H1 (cell line): ENCODE data around the gene PSMB11. TPM values are rescaled to one million over a fixed set of nuclear protein-coding genes. Genes with fewer than 3 reads are reported as not detected.
A peak's percentile ranks its signal among the peaks of the same experiment; 100 is the strongest.

Source experiments
- CTCF ChIA-PET: fragments of 300-600 bp; sonication (Branson Sonifier 250); formaldehyde crosslinking; loops from one replicate; lab custom pipeline; 2021; ENCODE audit not compliant: partially characterized antibody; lab: Charles Lee
- POLR2A ChIA-PET: fragments of 300-600 bp; sonication (Branson Sonifier 250); formaldehyde crosslinking; loops from one replicate; lab custom pipeline; 2021; ENCODE audit warnings: inconsistent platforms; ENCODE audit not compliant: partially characterized antibody; lab: Charles Lee
- DNase-seq, 2 experiments: peaks; one replicate each; pipeline versions ENCODE4 v3.0.0 to v3.0.0-alpha.2; 2010 to 2022; ENCODE audit warnings: low spot score in 2 of 2, low read depth in 1 of 2, mixed read lengths in 1 of 2
- FAIRE-seq: peaks from 2 replicates; lab custom pipeline; 2011; peaks lifted over from hg19 to GRCh38; lab: Jason Lieb, UNC
- H2AFZ ChIP-seq: 2 replicates; pipeline ENCODE4 v1.8.1; 2012; ENCODE audit warnings: low read length, inconsistent platforms
- H2AK5ac ChIP-seq: 2 replicates; pipeline ENCODE4 v1.6.1; 2013; ENCODE audit warnings: low read depth, low read length
- H2BK120ac ChIP-seq: replicated peaks from 2 replicates; pipeline ENCODE3; 2013; ENCODE audit warnings: low read depth, low read length, inconsistent platforms
- H2BK12ac ChIP-seq: 2 replicates; pipeline ENCODE4 v1.6.1; 2013; ENCODE audit warnings: low read depth, low read length
- H2BK15ac ChIP-seq: 2 replicates; pipeline ENCODE4 v1.6.1; 2013; ENCODE audit warnings: low read length
- H2BK20ac ChIP-seq: 2 replicates; pipeline ENCODE4 v1.6.1; 2013; ENCODE audit warnings: low read length
- H2BK5ac ChIP-seq: 2 replicates; pipeline ENCODE4 v1.6.1; 2013; ENCODE audit warnings: low read depth, low read length
- H3K14ac ChIP-seq: 2 replicates; pipeline ENCODE4 v1.6.1; 2013; ENCODE audit warnings: inconsistent platforms; ENCODE audit not compliant: insufficient read length
- H3K18ac ChIP-seq: 2 replicates; pipeline ENCODE4 v1.6.1; 2013; ENCODE audit warnings: low read length; ENCODE audit errors: extremely low read depth
- H3K23ac ChIP-seq: 2 replicates; pipeline ENCODE4 v1.6.1; 2013; ENCODE audit warnings: inconsistent platforms; ENCODE audit not compliant: insufficient read length
- H3K23me2 ChIP-seq: 2 replicates; pipeline ENCODE4 v1.6.1; 2013; ENCODE audit warnings: low read depth, low read length
- H3K27ac ChIP-seq: 2 replicates; pipeline ENCODE4 v1.6.1; 2011; ENCODE audit warnings: low read depth, low read length, inconsistent platforms
- H3K27me3 ChIP-seq, 4 experiments: replicated peaks in 1 of 4; 1 replicate in 1 of 4; 2 replicates in 3 of 4; pipeline versions ENCODE4 v1.6.1 to v1.8.1; 2011 to 2013; ENCODE audit warnings: low read length in 3 of 4, mild to moderate bottlenecking in 3 of 4, inconsistent platforms in 2 of 4, mixed read lengths in 2 of 4, moderate library complexity in 1 of 4; ENCODE audit not compliant: control insufficient read depth in 3 of 4, insufficient read depth in 3 of 4; ENCODE audit errors: extremely low read depth in 1 of 4
- H3K36me3 ChIP-seq, 4 experiments: 2 replicates each; pipeline versions ENCODE4 v1.6.1 to v1.8.1; 2011 to 2013; ENCODE audit warnings: mild to moderate bottlenecking in 4 of 4, low read length in 3 of 4, moderate library complexity in 2 of 4, control low read depth in 1 of 4, inconsistent platforms in 1 of 4; ENCODE audit not compliant: insufficient read depth in 4 of 4, control insufficient read depth in 2 of 4
- H3K4ac ChIP-seq: replicated peaks from 2 replicates; pipeline ENCODE3; 2013; ENCODE audit warnings: low read length, low read depth, mixed read lengths, inconsistent platforms; ENCODE audit not compliant: insufficient read length
- H3K4me1 ChIP-seq, 4 experiments: replicated peaks in 1 of 4; 1 replicate in 1 of 4; 2 replicates in 3 of 4; pipeline versions ENCODE4 v1.6.1 to v1.8.1; 2011 to 2013; ENCODE audit warnings: low read length in 3 of 4, inconsistent platforms in 2 of 4, mixed read lengths in 1 of 4; ENCODE audit not compliant: insufficient read depth in 4 of 4, control insufficient read depth in 3 of 4
- H3K4me2 ChIP-seq, 2 experiments: 2 replicates each; pipeline versions ENCODE4 v1.6.1 to v1.8.1; 2011 to 2013; ENCODE audit warnings: low read depth in 2 of 2, low read length in 2 of 2, control low read depth in 1 of 2, inconsistent platforms in 1 of 2, mild to moderate bottlenecking in 1 of 2; ENCODE audit not compliant: insufficient read depth in 1 of 2
- H3K4me3 ChIP-seq, 4 experiments: fragments of 200-600, 300-600 bp in 1 of 4; sonication (generic), shearing (Covaris generic), sonication (Bioruptor Twin) in 1 of 4; 2 replicates each; pipeline versions ENCODE4 v1.5.1 to v1.8.1; 2011 to 2016; ENCODE audit warnings: low read length in 4 of 4, low read depth in 3 of 4, control low read depth in 2 of 4, inconsistent platforms in 2 of 4, mild to moderate bottlenecking in 2 of 4, mixed read lengths in 1 of 4, moderate library complexity in 1 of 4; ENCODE audit not compliant: insufficient read depth in 2 of 4; ENCODE audit errors: extremely low read depth in 1 of 4
- H3K56ac ChIP-seq: replicated peaks from 2 replicates; pipeline ENCODE3; 2013; ENCODE audit warnings: low read depth, mild to moderate bottlenecking, mixed read lengths, low read length, inconsistent platforms; ENCODE audit not compliant: insufficient read length
- H3K79me1 ChIP-seq: 2 replicates; pipeline ENCODE4 v1.6.1; 2013; ENCODE audit warnings: low read depth, low read length, control low read depth
- H3K79me2 ChIP-seq, 2 experiments: 2 replicates each; pipeline versions ENCODE4 v1.6.1 to v1.8.1; 2012 to 2013; ENCODE audit warnings: low read length in 2 of 2, mild to moderate bottlenecking in 2 of 2, inconsistent platforms in 1 of 2; ENCODE audit not compliant: insufficient read depth in 2 of 2, control insufficient read depth in 1 of 2
- H3K9ac ChIP-seq, 4 experiments: replicated peaks in 1 of 4; 1 replicate in 1 of 4; 2 replicates in 3 of 4; pipeline versions ENCODE4 v1.6.1 to v1.8.1; 2011 to 2013; ENCODE audit warnings: low read depth in 3 of 4, low read length in 3 of 4, control low read depth in 2 of 4, mild to moderate bottlenecking in 2 of 4, moderate library complexity in 2 of 4, inconsistent platforms in 1 of 4; ENCODE audit errors: extremely low read depth in 1 of 4
- H3K9me3 ChIP-seq, 2 experiments: 2 replicates each; pipeline versions ENCODE4 v1.6.1 to v1.8.1; 2012 to 2013; ENCODE audit warnings: mild to moderate bottlenecking in 2 of 2, moderate library complexity in 2 of 2, control low read depth in 1 of 2, inconsistent platforms in 1 of 2, low read depth in 1 of 2, low read length in 1 of 2, mixed read lengths in 1 of 2; ENCODE audit not compliant: insufficient read depth in 2 of 2
- H4K20me1 ChIP-seq, 2 experiments: replicated peaks in 1 of 2; 2 replicates each; pipeline versions ENCODE3 to v1.8.1; 2011 to 2013; ENCODE audit warnings: inconsistent platforms in 2 of 2, low read length in 2 of 2, mild to moderate bottlenecking in 1 of 2; ENCODE audit not compliant: insufficient read depth in 2 of 2, control insufficient read depth in 1 of 2
- H4K5ac ChIP-seq: 2 replicates; pipeline ENCODE4 v1.6.1; 2013; ENCODE audit warnings: low read length, low read depth, mixed read lengths, inconsistent platforms; ENCODE audit not compliant: insufficient read length
- H4K8ac ChIP-seq: 2 replicates; pipeline ENCODE4 v1.8.0; 2013; ENCODE audit warnings: mild to moderate bottlenecking, moderate library complexity, low read length, inconsistent platforms; ENCODE audit not compliant: insufficient read depth; ENCODE audit errors: extremely low read depth
- H4K91ac ChIP-seq: replicated peaks from 2 replicates; pipeline ENCODE3; 2013; ENCODE audit warnings: low read length, mixed read lengths, inconsistent platforms; ENCODE audit not compliant: insufficient read length
- CHD1 ChIP-seq: IDR thresholded peaks from 2 replicates; pipeline ENCODE4 v1.6.1; 2012; ENCODE audit warnings: low read depth, low read length, improper control_type of control experiment
- POLR2A ChIP-seq, 2 experiments: IDR thresholded peaks; 1 replicate in 1 of 2; 2 replicates in 1 of 2; pipeline ENCODE4 v1.6.1; 2011; ENCODE audit warnings: low read depth in 2 of 2, low read length in 2 of 2, mild to moderate bottlenecking in 2 of 2; ENCODE audit errors: control extremely low read depth in 1 of 2
- SIN3A ChIP-seq, 2 experiments: IDR thresholded peaks in 1 of 2; conservative IDR thresholded peaks in 1 of 2; 2 replicates each; pipeline ENCODE4 v1.6.1; 2011 to 2012; ENCODE audit warnings: low read length in 2 of 2, improper control_type of control experiment in 1 of 2, low read depth in 1 of 2, mild to moderate bottlenecking in 1 of 2
- WGBS, 2 experiments: shearing (Covaris generic) in 1 of 2; methylation state at CpG; one replicate each; pipeline versions ENCODE4 v1.1.6 to v1.1.7; 2013 to 2015; ENCODE audit warnings: low lambda C conversion rate in 2 of 2, mixed read lengths in 2 of 2, inconsistent platforms in 1 of 2, low coverage in 1 of 2, missing lambda C conversion rate in 1 of 2; ENCODE audit not compliant: insufficient replicate concordance in 2 of 2, insufficient coverage in 1 of 2, insufficient read length in 1 of 2; ENCODE audit errors: extremely low coverage in 1 of 2, missing lambda C conversion rate in 1 of 2; 5-methylcytosine and 5-hydroxymethylcytosine counted together
- polyA plus RNA-seq, 7 experiments: library from polyadenylated mRNA; depleted of rRNA in 3 of 7; stranded (reverse) in 5 of 7; unstranded in 2 of 7; fragments of >200 nt in 5 of 7; fragments of 200-250 nt in 2 of 7; gene quantifications; 1 replicate in 5 of 7; 2 replicates in 1 of 7; 4 replicates in 1 of 7; pipeline versions ENCODE4 v1.2.1 to v1.2.3, GENCODE V29; 2011 to 2013; ENCODE audit warnings: missing spikeins in 2 of 7, mixed read lengths in 2 of 7
- total RNA-seq: library from RNA; stranded (reverse); fragmentation: NEBNext Ultra II Directional; extraction: Animal tissue kit (Norgen Biotek cat#: 25700); gene quantifications from 2 replicates; pipeline ENCODE4 v1.2.1, GENCODE V29; 2021
- TF ChIP-seq, protein P1 (sequence below): IDR thresholded peaks from 2 replicates; pipeline ENCODE4 v1.6.1; 2012; ENCODE audit warnings: inconsistent platforms
- TF ChIP-seq, protein P2 (sequence below), 3 experiments: IDR thresholded peaks; 1 replicate in 2 of 3; 2 replicates in 1 of 3; pipeline versions ENCODE4 v1.5.1 to v1.6.1; 2011; ENCODE audit warnings: low read length in 3 of 3, mild to moderate bottlenecking in 3 of 3, inconsistent platforms in 2 of 3, low read depth in 1 of 3, moderate library complexity in 1 of 3; ENCODE audit not compliant: insufficient read depth in 1 of 3; ENCODE audit errors: control extremely low read depth in 1 of 3

Gene PSMB11
- total and polyA plus RNA-seq, 2 of the 8 experiments (the other 6 are each of a cell fraction or from before 2014, with no cell fraction given) = not detected

DNA sequence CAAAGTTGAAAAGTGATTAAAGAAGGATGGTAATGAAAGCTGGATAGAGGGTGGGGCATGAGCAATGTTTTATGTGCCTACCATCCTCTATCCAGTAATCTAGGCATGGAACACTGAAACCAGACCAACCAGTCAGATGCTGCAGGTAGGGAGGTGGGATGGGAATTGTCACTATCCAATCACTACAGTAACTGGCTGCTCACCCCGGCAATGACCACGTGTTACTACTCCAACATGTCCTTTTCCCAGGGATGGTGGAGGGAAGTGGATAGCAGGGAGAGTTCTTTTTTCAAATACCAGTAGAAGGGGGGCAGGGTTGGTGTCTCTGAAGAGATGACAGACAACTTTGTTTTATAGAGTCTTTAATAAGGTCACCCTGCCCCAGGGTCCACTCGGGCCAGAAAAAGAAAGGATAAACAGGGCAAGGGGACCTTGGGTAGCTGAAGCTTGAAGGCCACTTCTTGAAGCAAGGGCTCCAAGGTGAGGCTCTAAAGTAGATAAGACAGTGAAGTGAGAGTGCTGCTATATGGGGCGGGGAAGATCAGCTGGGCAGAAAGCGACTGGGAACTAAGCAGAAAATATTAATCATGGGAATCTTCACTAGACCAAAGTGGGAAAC is 30.0 kb downstream of the PSMB11 start:
- Histone ChIP-seq H2BK12ac (no peak overlapping the region), H3K79me2 (peaks cover 23 to 46% of the 10 kb centered on the region in 2 experiments), H2AK5ac (no peak overlapping the region), H3K23me2 (peaks cover 14% of the 10 kb centered on the region), H2BK5ac (0 out of 2 replicates have a peak overlapping the region, but pooled peaks have one; percentile 1), H2BK15ac (no peak overlapping the region), H3K18ac (peak overlapping the region; percentile 17; the same call in 1 of the 2 replicates), H3K4me2 (peak overlapping the region; percentile 63 to 99), H3K79me1 (peaks cover 2% of the 10 kb centered on the region), H3K9me3 (no peaks in the 10 kb centered on the region), H3K27me3 (no peaks in the 10 kb centered on the region), H4K8ac (no peak overlapping the region), H3K9ac (no peak overlapping the region), H2BK120ac (no peak overlapping the region), H4K20me1 (peaks cover 10 to 14% of the 10 kb centered on the region in 2 experiments), H3K56ac (no peak overlapping the region), H3K4me1 (peaks cover 5 to 25% (median 15%) of the 10 kb centered on the region in 4 experiments; a peak in 6 of 7 replicates), H2BK20ac (no peak overlapping the region), H3K27ac (no peak overlapping the region), H3K4me3 (peak overlapping the region in 3 of 4 experiments; percentile 9 to 98 (median 93); a peak in 4 of 8 replicates), H3K4ac (no peak overlapping the region), H2AFZ (no peak overlapping the region), H3K36me3 (peaks cover 16 to 55% (median 38%) of the 10 kb centered on the region in 4 experiments), H3K14ac (no peak overlapping the region), H4K5ac (peak overlapping the region; percentile 8), H3K23ac (no peak overlapping the region), H4K91ac (no peak overlapping the region)
- 56% methylated on average over 5 of the region's 5 CpGs; no CpG with 5 or more reads in 1 of the 2 experiments for WGBS, 2 experiments
- TF ChIP-seq POLR2A (IDR thresholded peaks at IDR 0.05; ENCODE audit: control extremely low read depth in 1 of 2, low read depth in 2 of 2, low read length in 2 of 2) = peak in 1 of 2 experiments; percentile 15; a peak in 1 of 3 replicates
- TF ChIP-seq CHD1 = no peak
- TF ChIP-seq SIN3A (conservative IDR thresholded peaks at IDR 0.05 in 1 of 2, IDR thresholded peaks at IDR 0.05 in 1 of 2; ENCODE audit: low read depth in 1 of 2, low read length in 2 of 2) = 0 out of 4 replicates have a peak, but pooled peaks of 1 of the 2 experiments have one; percentile 17
- TF ChIP-seq, protein P1, sequence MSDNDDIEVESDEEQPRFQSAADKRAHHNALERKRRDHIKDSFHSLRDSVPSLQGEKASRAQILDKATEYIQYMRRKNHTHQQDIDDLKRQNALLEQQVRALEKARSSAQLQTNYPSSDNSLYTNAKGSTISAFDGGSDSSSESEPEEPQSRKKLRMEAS = peak; percentile 72
- TF ChIP-seq, protein P2, sequence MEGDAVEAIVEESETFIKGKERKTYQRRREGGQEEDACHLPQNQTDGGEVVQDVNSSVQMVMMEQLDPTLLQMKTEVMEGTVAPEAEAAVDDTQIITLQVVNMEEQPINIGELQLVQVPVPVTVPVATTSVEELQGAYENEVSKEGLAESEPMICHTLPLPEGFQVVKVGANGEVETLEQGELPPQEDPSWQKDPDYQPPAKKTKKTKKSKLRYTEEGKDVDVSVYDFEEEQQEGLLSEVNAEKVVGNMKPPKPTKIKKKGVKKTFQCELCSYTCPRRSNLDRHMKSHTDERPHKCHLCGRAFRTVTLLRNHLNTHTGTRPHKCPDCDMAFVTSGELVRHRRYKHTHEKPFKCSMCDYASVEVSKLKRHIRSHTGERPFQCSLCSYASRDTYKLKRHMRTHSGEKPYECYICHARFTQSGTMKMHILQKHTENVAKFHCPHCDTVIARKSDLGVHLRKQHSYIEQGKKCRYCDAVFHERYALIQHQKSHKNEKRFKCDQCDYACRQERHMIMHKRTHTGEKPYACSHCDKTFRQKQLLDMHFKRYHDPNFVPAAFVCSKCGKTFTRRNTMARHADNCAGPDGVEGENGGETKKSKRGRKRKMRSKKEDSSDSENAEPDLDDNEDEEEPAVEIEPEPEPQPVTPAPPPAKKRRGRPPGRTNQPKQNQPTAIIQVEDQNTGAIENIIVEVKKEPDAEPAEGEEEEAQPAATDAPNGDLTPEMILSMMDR (IDR thresholded peaks at IDR 0.05; ENCODE audit: control extremely low read depth in 1 of 3, insufficient read depth in 1 of 3, low read depth in 1 of 3, low read length in 3 of 3) = no peak
- FAIRE-seq (peak; percentile 36), DNase-seq (no peak)
- POLR2A ChIA-PET = interaction anchor here (0.8 to 4.0 kb wide), 30 partner anchors 9 to 143 kb away, joined by 3 to 37 read pairs (median 5); partner anchors contain the start of genes ACIN1, AJUBA, C14orf119 and CIROP
- CTCF ChIA-PET = interaction anchor here (0.6 to 3.0 kb wide), 13 partner anchors 9 to 1038 kb away, joined by 3 to 15 read pairs (median 3); partner anchors contain the start of gene CDH24
